ENCODE results near the gene CAPN10. TPM values are rescaled to one million over a fixed set of nuclear protein-coding genes. Genes with fewer than 3 reads are reported as not detected.

The CAPN10 gene
- total and polyA plus RNA-seq, 2 donors (not counting 3 experiments of a cell fraction or from before 2014, with no cell fraction given), result 25.2 to 39.9 TPM

DNA sequence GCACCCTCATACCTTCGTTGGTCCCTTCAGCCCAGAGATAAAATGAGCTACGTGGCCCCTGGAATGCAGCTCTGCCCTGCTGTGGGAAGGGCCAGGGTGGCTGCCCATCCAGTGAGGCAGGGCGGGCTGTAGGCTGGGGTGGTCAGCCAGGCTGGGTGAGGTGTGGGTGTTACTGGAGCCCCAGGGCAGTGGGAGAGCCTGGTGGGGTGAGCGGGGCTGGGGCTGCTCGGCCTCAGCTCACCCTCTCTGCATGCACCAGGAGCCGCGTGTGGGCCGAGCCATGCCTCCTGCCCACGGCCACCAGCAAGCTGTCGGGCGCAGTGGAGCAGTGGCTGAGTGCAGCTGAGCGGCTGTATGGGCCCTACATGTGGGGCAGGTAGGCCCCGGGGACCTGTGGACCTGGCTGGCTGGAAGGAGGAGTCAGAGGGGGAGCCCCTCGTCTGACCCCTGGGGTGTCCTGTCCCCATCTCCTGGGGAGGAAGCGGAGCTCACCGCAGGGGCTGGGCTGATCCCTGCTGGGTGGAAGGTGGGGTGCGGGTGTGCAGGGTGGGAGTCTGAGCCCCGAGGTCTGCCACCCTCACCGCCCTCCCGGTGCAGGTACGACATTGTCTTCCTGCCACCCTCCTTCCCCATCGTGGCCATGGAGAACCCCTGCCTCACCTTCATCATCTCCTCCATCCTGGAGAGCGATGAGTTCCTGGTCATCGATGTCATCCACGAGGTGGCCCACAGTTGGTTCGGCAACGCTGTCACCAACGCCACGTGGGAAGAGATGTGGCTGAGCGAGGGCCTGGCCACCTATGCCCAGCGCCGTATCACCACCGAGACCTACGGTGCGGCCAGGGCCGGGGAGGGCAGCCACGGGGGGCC, 12.8 kb upstream of the CAPN10 start:
- TF ChIP-seq EZH2 (IDR thresholded peaks at IDR 0.05; ENCODE audit: borderline replicate concordance, low read depth, low read length, severe bottlenecking) (no peak), GATA2 (IDR thresholded peaks at IDR 0.05; ENCODE audit: insufficient read depth, insufficient read length, low read depth, low read length) (no peak), MYC (IDR thresholded peaks at IDR 0.05; ENCODE audit: low read depth, low read length) (no peak), POLR2A (IDR thresholded peaks at IDR 0.05; ENCODE audit: low read depth, low read length) (no peak), FOS (IDR thresholded peaks at IDR 0.05; ENCODE audit: borderline replicate concordance, insufficient read depth, low read length) (no peak), CTCF (IDR thresholded peaks at IDR 0.05; ENCODE audit: extremely low read depth in 1 of 2, insufficient read depth in 1 of 2, low read depth in 1 of 2, low read length in 2 of 2) (no peak), JUN (IDR thresholded peaks at IDR 0.05; ENCODE audit: borderline replicate concordance, insufficient read depth, insufficient read length, low read depth) (no peak), POLR2AphosphoS5 (IDR thresholded peaks at IDR 0.05; ENCODE audit: insufficient read depth, low read depth, low read length) (no peak), MAX (IDR thresholded peaks at IDR 0.05; ENCODE audit: insufficient read depth, insufficient read length) (no peak)
- no peak for DNase-seq (ENCODE audit: low read depth, low spot score)
- BruUV-seq (replicated peaks), result no TSS peak
- FAIRE-seq, result no peak
- dilution Hi-C loops (cut with MboI; ENCODE audit: extremely low pct_ligation_motif_present, low sequenced_read_pairs) (no loop called here), intact Hi-C loops (cut with micrococcal nuclease) (no loop called here)
- Histone ChIP-seq H3K4me1 (ENCODE audit: control insufficient read depth, extremely low read depth, insufficient read depth, low read length) (peaks cover 7% of the 10 kb centered on the region), H3K9ac (replicated peaks; ENCODE audit: extremely low read depth, insufficient read depth, low read length) (no peak overlapping the region), H2AFZ (ENCODE audit: low read depth, low read length) (no peak overlapping the region), H3K79me2 (ENCODE audit: control insufficient read depth, insufficient read depth, low read length) (peaks cover 20% of the 10 kb centered on the region), H3K27ac (ENCODE audit: insufficient read depth, low read depth, low read length) (no peak overlapping the region), H3K9me3 (replicated peaks; ENCODE audit: control insufficient read depth, insufficient read depth, low read length) (no peaks in the 10 kb centered on the region), H3K4me2 (ENCODE audit: insufficient read depth, low read length) (no peak overlapping the region), H3K36me3 (ENCODE audit: control insufficient read depth in 2 of 2, extremely low read depth in 1 of 2, insufficient read depth in 2 of 2, low read length in 2 of 2) (peaks cover 0 to 29% of the 10 kb centered on the region in 2 experiments), H4K20me1 (replicated peaks; ENCODE audit: control insufficient read depth, extremely low read depth, insufficient read depth, low read length) (no peaks in the 10 kb centered on the region), H3K27me3 (ENCODE audit: control insufficient read depth in 2 of 2, insufficient read depth in 2 of 2, low read length in 2 of 2) (no peaks in the 10 kb centered on the region), H3K4me3 (replicated peaks in 1 of 3; ENCODE audit: insufficient read depth in 1 of 3, low read depth in 1 of 3, low read length in 3 of 3) (no peak overlapping the region), H3K9me1 (replicated peaks; ENCODE audit: control insufficient read depth, extremely low read depth, insufficient read depth, low read length) (no peaks in the 10 kb centered on the region)
- ChIA-PET CTCF (interaction anchor here (1.1 kb wide), 1 partner anchor 13 kb away, joined by 3 read pairs; the partner anchor contains the start of gene CAPN10), POLR2A (no interaction called here)

Measured in endothelial cell of umbilical vein (primary cell).